ENCODE results near the gene PHLDB2. TPM values are rescaled to one million over a fixed set of nuclear protein-coding genes. Genes with fewer than 3 reads are reported as not detected.
A peak's percentile ranks its signal among the peaks of the same experiment; 100 is the strongest.

The PHLDB2 gene
- total RNA-seq, 2 donors from 2014 or later: 125 to 135 TPM

DNA sequence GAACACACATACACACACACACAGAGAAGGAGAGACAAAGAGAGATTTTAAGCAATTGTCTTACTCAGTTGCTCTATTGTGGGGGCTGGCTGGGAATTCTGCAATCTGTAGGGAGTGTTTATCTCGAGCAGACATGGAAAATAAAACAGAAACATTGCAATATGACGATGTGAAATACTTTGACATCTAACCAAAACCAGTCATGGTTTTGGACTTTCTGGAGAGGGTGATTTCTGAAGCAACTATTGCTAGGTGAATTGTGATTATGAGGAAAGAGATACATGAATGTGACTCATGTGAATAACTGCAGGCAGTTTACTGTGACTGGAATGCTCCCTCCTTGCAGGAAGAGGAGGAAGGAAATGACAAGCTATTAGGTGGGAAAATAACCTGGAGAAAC lies 12.3 kb upstream of the PHLDB2 start:
- no peak for DNase-seq (ENCODE audit: low spot score)
- intact Hi-C loops (cut with DNase I): no loop called here

DNA sequence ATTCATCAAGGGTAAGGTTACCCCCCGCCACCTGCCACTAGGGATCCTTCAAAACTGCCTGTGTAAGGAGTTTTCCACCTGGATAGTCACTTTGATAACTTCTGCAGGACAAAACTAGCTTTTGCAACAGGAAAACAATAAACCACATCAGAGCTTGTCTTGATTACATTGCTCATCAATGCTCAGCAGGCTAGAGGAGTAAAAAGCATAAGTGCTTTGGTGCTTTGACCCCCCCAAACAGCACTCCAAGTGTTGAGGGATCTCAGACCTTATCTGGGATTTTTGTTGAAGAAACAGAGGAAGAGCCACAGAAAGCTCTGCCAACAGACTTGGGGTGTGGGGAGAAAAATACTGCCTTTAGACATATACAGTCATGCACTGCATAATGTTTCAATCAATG lies 10.8 kb upstream of the PHLDB2 start:
- intact Hi-C loops (cut with DNase I): no loop called here
- DNase-seq (ENCODE audit: low spot score): no peak

DNA sequence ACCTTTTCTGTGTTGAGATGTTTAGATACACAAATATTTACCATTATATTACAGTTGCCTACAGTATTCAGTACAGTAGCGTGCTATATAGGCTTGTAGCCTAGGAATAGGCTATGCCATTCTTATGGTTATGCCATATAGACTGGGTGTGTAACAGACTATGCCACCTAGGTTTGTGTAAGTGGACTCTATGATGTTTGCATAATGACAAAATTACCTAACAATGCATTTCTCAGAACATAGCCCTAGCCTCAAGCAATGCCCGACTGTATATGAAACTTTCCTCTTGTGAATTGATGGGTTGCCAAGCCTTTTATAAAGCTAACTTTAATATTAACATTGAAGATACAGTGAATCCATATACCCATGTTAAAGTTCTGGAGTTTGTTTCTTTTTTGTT lies 10.3 kb upstream of the PHLDB2 start:
- DNase-seq (ENCODE audit: low spot score): no peak
- intact Hi-C loops (cut with DNase I): no loop called here

DNA sequence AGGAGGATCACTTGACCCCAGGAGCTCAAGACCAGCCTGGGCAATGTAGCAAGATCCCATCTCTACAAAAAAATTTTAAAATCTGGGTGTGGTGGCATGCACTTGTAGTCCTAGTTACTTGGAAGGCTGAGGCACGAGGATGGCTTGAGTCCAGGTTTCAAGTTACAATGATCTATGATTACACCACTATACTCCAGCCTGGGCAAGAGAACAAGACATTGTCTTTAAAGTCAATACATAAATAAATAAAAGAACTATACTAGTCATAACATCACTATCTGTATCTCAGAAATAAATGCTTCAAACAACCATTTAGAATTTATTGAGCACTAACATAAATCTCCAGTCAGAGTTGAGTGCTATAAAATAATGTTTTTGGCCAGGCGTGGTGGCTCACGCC lies 8.5 kb upstream of the PHLDB2 start:
- intact Hi-C loops (cut with DNase I): no loop called here

DNA sequence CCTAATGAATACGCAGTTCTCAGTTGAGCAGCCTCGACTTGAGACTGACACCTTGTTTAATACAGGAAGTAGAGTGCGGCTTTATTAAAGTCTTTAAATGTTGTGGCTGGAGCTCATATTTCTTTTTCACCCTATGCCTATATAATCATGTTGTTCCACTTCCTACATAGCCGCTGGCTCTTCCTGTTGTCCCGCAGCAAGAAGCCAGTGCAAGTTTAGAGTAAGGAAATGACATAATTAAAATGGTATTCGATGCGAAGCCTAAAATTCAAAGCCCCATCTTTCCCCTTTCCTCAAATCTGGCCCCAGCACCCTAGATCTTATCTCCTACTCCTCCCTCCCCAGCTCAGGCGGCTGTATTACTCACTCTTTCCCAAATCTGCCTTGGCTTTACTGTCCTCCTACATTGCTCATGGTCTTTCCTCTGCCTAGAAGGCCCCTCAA lies 7.5 kb upstream of the PHLDB2 start:
- no peak for DNase-seq (ENCODE audit: low spot score)
- intact Hi-C loops (cut with DNase I): no loop called here

More for the DNA sequence above, 8.5 kb upstream of the PHLDB2 start:
- no peak for DNase-seq (ENCODE audit: low spot score)

DNA sequence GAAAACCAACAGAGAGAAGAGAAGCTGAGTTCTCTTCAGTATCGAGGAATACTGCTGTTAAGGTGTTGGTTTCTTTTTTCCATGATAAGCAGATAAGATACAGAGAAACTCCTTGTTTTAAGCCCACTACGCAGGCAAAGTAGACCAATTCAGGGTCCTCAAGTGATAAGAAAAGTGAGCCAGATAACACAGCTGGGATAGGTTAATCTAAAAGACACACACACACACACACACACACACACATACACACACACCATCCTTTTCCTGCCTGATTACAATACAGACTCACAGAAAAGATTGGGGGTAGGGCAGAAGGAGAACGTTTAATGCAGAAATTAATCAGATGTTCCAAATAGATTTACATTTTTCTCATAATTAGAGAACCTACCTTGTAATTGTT lies 6.5 kb upstream of the PHLDB2 start:
- no peak for DNase-seq (ENCODE audit: low spot score)
- intact Hi-C loops (cut with DNase I): no loop called here

DNA sequence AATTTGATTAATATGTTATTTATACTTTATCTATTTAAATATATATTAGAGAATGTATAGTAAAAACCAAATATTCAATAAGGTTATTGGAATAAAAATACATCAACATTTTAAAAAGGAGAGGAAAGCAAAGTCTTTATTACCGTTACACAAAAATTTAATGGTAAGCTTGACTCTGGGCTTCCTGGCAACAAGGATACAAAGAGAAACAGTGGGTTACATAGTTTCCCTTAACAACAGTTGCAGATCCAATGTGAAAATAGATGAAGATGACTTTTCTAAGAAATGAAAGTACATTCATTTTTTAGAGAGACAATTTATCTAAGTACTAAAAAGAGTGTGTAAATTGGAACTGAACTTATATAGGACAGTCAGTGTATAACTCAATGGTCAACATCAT lies 6.0 kb upstream of the PHLDB2 start:
- intact Hi-C loops (cut with DNase I): no loop called here
- DNase-seq (ENCODE audit: low spot score): no peak

DNA sequence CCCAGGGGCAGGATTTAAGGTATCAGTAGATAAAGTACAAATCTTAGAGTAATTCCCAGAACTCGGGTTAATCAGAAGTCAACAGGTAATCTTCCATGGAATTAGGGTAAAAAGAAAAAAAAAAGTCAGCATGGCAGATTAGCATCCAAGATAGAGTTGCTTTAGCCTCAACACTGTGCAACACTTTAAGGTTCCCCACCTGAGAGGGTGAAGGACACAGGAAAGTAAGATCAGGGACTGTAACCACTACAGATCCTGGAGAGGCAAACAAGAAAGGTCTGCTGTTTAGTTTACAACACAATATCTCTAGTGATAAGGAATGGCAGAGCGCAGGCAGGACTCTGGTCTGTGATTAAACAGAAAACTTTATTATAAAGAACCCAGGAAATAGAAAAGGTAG lies 4.1 kb upstream of the PHLDB2 start:
- no peak for DNase-seq (ENCODE audit: low spot score)
- intact Hi-C loops (cut with DNase I): loop anchor here in 1 of 2 donors (5.0 kb wide), 1 partner anchor 53 kb away; no protein-coding TSS in a partner anchor

DNA sequence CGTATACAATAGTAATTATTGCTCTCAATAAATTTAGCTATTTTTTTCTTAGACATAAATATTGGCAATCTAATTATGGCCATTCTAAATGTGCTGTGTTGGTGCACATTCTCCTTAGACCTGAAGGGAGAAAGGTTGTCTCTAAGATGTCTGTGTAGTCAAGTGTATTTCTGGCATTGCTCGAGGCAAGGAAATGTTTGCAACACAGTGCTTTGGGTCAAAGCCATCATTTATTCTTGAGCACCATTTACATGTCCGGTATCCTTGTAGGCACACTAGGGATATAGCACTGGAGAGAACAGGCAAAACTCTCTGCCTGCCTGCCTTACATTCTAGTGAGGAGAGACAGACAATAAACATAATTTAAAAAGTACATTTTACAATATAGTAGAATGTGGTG lies 2.6 kb upstream of the PHLDB2 start:
- DNase-seq (ENCODE audit: low spot score): no peak
- intact Hi-C loops (cut with DNase I): loop anchor here in 1 of 2 donors (5.0 kb wide), 1 partner anchor 54 kb away; no protein-coding TSS in a partner anchor

DNA sequence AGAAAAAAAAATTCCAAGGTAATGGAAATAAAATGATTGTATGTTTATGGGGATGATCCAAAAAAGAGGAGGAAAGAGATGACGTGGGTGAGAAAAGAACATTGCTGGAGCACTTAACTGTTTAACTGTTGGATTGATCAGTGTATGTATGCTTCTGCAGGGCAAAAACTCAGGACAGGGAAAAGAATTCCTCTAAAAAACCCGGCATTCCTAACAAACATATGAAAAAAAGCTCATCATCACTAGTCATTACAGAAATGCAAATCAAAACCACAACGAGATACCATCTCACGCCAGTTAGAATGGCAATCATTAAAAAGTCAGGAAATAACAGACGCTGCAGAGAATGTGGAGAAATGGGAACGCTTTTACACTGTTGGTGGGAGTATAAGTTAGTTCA lies 1.6 kb upstream of the PHLDB2 start:
- intact Hi-C loops (cut with DNase I): loop anchor here in 1 of 2 donors (5.0 kb wide), 1 partner anchor 55 kb away; no protein-coding TSS in a partner anchor
- no peak for DNase-seq (ENCODE audit: low spot score)

DNA sequence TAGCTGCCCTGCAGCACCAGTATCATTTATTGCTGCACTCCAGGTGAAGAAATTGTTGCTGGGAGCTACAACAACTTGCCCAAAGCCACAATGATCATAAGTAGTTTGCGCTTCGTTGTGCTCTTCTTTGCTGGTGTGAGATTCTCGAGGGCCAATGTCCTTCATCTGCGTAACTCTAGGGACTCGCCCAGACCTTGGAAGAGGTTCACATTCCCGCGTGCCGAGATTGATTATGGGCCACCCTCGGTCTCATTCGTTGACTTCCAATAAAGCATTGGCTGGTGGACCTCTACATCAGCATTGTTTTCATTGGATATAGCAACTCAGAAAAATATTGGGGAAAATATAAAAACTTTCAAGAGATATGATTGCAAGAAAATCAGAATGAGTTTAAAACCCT lies 423 bp upstream of the PHLDB2 start:
- peak; percentile 68 for DNase-seq (ENCODE audit: low spot score)
- intact Hi-C loops (cut with DNase I): loop anchor here in 1 of 2 donors (5.0 kb wide), 1 partner anchor 56 kb away; no protein-coding TSS in a partner anchor

DNA sequence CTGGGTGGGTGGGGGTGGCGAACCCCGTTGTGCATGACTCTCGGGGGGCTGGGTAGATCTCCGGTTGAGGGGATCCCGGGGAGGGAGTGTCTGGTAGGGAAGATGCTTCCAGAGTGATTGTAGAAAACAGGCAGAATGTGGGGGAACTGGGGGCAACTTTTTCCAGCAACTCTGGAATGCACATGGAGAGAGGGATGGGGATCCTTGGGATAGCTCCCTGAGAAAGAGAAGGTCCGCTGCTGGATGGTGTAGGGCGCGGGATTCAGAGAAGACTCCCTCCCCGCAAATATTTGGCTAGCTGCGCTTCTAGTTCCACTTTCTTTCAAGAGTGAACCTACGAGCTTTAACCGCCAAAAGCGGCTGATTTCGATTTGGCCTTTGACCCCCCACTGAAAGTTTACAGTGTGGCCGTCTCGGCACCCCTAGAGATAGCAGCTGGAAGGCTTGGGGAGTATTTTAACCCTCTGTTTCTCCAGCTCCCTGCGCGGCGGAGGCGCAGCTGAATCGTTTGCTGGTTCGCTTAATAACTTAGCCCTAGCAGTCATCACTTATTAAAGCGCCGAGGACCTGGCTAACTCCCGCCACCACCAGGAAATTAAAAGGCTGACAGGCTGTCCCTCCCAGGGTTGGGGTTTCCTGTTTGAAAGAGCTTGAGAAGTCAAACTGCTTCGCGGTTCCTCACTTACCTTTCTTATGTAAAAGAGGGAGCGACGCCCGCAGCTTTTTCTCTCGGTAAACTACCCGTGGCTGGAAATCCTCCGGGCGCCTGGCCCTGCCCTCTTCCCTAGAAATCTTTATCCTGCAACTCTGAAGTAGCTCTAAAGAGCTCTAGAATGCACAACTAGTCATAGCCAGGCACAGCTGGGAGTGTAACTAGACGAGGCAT lies 1.2 kb downstream of the PHLDB2 start:
- intact Hi-C loops (cut with DNase I): loop anchor here (5.0 to 10.0 kb wide), 5 partner anchors 47 to 138 kb away; no protein-coding TSS in a partner anchor
- DNase-seq (ENCODE audit: low spot score): peak; percentile 92

DNA sequence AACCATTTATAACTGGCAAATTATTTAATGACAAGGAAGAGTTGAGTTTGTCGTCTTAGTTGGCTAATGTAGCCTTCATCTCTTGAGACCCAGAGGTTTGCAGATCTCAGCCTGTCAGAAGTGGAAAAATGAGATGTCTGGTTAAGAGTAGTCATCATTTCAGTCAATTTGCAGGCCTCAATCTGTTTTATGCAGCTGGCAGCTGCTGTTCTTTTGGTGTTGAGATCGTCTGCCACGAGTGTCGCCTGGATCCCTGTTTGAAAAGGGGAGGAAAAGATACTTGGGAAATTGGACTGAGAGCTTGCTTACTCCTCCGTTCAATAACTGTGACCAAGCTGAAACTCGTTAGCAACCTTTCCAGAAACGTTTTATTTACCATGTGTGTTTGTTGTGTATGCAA lies 2.3 kb downstream of the PHLDB2 start:
- intact Hi-C loops (cut with DNase I): loop anchor here (5.0 to 10.0 kb wide), 4 partner anchors 46 to 139 kb away; no protein-coding TSS in a partner anchor
- DNase-seq (ENCODE audit: low spot score): no peak

DNA sequence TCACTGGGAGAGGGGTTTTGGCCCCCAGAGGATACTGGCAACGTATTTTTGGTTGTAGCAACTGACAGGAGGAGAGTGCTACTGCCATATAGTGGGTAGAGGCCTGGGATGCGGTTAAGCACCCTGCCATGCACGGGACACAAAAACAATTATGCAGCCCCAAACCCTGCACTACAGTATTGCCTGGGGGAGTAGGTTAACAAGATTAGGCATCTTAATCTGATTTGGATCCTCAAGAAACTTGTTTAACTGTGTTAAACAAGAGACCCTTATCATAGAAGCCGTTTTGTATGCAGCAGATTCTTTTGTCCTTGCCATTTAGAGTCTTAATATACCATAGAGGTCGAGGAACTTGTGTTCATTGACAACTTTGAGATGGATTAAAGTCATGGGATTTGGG lies 3.4 kb downstream of the PHLDB2 start:
- intact Hi-C loops (cut with DNase I): loop anchor here (5.0 to 10.0 kb wide), 4 partner anchors 45 to 140 kb away; no protein-coding TSS in a partner anchor
- no peak for DNase-seq (ENCODE audit: low spot score)

DNA sequence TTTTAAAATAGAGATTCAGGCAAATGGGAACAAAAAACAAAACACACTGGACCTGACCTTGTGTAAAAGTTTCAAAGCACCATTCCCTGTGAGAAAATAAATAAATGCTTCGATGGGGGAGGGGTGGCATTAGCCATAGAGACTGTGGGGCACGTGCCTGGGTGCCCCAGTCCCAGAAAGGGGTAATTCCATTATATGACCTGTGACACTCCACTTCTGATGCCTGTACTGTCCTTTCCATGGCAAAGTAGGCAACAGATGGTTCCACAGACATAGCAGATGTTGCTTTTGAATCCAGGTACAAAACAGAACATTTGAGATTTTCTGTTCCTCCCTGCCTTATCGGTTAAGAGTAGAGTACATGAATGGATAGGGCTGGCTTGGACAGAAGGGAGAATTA lies 3.9 kb downstream of the PHLDB2 start:
- no peak for DNase-seq (ENCODE audit: low spot score)
- intact Hi-C loops (cut with DNase I): loop anchor here (5.0 to 10.0 kb wide), 4 partner anchors 44 to 141 kb away; no protein-coding TSS in a partner anchor

DNA sequence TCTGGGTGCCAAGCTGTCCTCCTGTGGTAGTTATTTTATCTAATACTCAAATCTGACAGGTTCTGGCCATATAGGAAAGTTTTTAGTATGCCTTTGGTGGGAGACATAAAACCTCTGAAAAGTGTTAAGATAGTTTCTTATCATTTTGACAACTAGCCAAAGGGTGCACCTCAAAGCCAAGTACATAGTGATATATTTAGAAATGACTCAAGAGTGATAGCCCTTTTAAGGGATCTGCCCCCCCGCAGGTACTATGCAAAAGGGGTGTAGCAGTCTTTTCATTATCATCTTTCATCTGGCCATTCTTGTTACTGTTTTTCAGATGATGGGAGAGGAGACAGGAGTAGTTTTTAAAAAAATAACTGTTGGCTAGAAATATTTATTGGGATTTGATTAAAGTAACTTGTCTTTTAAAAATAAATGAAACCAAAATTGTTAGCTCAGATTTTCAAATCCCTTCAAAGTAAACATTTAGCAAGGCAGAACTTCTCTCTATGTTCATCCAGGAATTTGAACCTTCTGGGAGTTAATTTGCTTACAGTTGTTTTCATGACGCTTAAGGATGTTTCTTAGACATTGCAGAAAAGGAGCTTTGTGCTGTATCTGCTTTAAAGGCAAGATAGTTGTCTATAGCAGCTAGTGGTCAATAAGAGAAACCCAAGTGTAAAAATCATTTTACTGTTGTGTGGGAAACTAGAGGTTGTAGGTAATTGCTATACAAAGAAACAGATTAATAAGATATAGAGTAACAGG lies 5.1 kb downstream of the PHLDB2 start:
- intact Hi-C loops (cut with DNase I): loop anchor here (5.0 to 10.0 kb wide), 4 partner anchors 43 to 142 kb away; no protein-coding TSS in a partner anchor
- DNase-seq (ENCODE audit: low spot score): no peak

DNA sequence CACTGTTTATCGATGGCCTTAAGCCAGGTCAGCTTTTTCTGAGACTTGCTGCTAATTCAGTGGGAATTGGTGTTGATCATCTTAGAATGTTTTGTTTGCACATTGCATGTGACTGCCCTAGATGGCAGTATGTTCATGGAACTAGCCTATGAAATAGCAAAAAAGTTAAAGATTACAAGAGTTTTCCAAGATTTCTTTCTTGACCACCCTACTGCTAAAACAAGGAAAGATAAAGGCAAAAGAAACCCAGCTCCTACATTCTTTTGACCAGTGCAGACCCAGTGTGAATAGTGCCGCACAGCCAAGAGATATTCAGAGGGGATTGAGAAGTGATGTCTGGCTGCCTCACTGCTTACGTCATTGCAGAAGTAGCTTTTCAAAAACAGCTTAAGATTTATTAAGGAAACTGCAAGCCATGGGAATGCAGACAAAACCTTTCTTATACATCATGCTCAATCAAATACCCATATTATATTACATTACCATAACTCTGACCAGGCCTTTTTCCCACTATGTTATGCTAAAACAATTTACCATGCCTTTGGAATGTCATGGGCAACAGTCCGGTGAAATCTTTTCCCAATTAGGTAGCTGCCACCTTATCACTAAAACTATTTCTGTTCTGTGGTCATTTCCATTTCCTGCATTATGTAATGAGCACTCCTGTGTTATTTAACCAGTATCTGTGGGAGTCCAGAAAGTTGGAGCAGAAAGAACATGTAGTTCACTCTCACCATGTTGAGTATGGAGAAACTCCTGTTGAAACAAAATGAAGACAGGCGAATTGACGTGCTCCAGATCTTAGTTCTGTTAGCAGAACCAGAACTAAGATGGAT lies 6.0 kb downstream of the PHLDB2 start:
- DNase-seq (ENCODE audit: low spot score): no peak
- intact Hi-C loops (cut with DNase I): loop anchor here (5.0 to 10.0 kb wide), 4 partner anchors 42 to 143 kb away; no protein-coding TSS in a partner anchor

DNA sequence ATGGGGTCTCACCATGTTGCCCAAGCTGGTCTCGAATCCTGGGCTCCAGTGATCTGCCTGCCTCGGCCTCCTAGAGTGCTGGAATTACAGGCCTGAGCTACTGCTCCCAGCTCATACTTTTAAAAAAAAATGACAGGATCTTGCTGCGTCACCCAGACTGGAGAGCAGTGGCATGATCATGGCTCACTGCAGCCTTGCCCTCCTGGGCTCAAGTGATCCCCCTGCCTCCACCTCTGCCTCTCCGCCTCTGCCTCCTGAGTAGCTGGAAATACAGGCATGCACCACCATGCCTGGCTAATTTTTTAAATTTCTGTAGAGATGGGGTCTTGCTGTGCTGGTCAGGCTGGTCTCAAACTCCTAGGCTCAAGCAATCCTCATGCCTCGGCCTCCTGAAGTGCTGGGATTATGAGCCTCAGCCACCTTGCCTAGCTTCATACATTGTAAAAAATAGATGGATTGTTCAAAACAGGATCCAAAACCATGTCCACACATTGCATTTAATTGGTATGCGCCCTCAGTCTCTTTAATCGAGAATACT lies 8.9 kb downstream of the PHLDB2 start:
- intact Hi-C loops (cut with DNase I): loop anchor here in 1 of 2 donors (10.0 kb wide), 1 partner anchor 77 kb away; no protein-coding TSS in a partner anchor
- DNase-seq (ENCODE audit: low spot score): peak; percentile 55

DNA sequence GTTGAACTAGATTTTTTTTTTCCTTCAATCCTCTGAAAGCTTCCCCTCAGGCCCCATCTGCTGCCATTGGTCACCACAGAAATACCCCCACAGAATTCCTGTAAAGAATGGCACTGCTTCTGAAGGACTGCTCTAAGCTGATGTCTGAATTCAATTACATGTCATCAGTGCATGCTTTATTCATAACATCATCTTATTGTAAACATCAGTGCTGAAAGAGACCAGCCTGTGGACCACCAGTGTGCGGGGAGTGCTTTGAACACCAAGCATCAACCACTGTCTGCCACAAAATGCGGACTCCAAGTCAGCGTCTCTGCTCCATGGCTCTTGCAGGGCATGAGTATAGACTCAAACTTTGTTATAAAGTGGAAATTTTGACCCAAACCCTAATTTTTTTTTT lies 11.6 kb downstream of the PHLDB2 start:
- intact Hi-C loops (cut with DNase I): no loop called here
- DNase-seq (ENCODE audit: low spot score): no peak

Data from posterior vena cava (tissue), 2 donors.